GM12874 (cell line): ENCODE data around the gene CLCNKA.

Experiments used
- CTCF ChIP-seq: IDR thresholded peaks from 2 replicates; pipeline ENCODE4 v1.5.1; 2011; ENCODE audit warnings: low read depth, mild to moderate bottlenecking, control low read depth, low read length, moderate library complexity; ENCODE audit not compliant: insufficient read depth

CLCNKA gene

GRCh38 chr1:16047791-16048475, 26.1 kb downstream of the CLCNKA start:
- no peak for TF ChIP-seq CTCF

GRCh38 chr1:16048573-16049189, 26.8 kb downstream of the CLCNKA start:
- no peak for TF ChIP-seq CTCF

- TF ChIP-seq CTCF = no peak
These were observed 28.5 kb downstream of the CLCNKA start for GRCh38 chr1:16050328-16050727.

- TF ChIP-seq CTCF = no peak
These were observed 29.2 kb downstream of the CLCNKA start for GRCh38 chr1:16051039-16051438.

- no peak for TF ChIP-seq CTCF
These were observed 32.1 kb downstream of the CLCNKA start for GRCh38 chr1:16053781-16054502.

GRCh38 chr1:16054598-16055540, 33.0 kb downstream of the CLCNKA start:
- no peak for TF ChIP-seq CTCF
